B cell (primary cell): ENCODE results near the gene TANC1. TPM values are rescaled to one million over a fixed set of nuclear protein-coding genes. Genes with fewer than 3 reads are reported as not detected.

Source experiments
- ATAC-seq: fragments of 200-7000 bp; cut with Tn5 transposase; one replicate; pipeline ENCODE4 v1.10.0; 2021; ENCODE audit warnings: low read depth, mild to moderate bottlenecking, moderate number of reproducible peaks, moderate library complexity
- CTCF ChIA-PET: fragments of 350-600 bp; sonication (Branson Sonifier 250); formaldehyde crosslinking; loops from one replicate; lab custom pipeline; 2021; ENCODE audit warnings: antibody characterized with exemption, inconsistent platforms; lab: Charles Lee
- POLR2A ChIA-PET: fragments of 350-600 bp; sonication (Branson Sonifier 250); formaldehyde crosslinking; loops from one replicate; lab custom pipeline; 2021; ENCODE audit warnings: antibody characterized with exemption; lab: Charles Lee
- DNase-seq: peaks from one replicate; pipeline ENCODE4 v3.0.0; 2013
- H2AFZ ChIP-seq: 2 replicates; pipeline ENCODE4 v1.6.1; 2012; ENCODE audit warnings: mild to moderate bottlenecking, low read depth, low read length; ENCODE audit not compliant: insufficient read depth, poor library complexity, severe bottlenecking
- H3K27ac ChIP-seq, 2 donors: 1 replicate in 1 of 2; 2 replicates in 1 of 2; pipeline ENCODE4 v1.5.1; 2012 to 2013; ENCODE audit warnings: low read length in 2 of 2, mild to moderate bottlenecking in 2 of 2, moderate library complexity in 1 of 2
- H3K27me3 ChIP-seq, 4 experiments: fragments of 200-600 bp in 1 of 4; sonication (generic) in 1 of 4; replicated peaks in 1 of 4; 1 replicate in 2 of 4; 2 replicates in 2 of 4; pipeline versions ENCODE4 v1.6.1 to v1.7.0; 2013 to 2016; ENCODE audit warnings: low read length in 3 of 4, mild to moderate bottlenecking in 2 of 4, mixed read lengths in 1 of 4, moderate library complexity in 1 of 4; ENCODE audit not compliant: insufficient read depth in 4 of 4, control insufficient read depth in 3 of 4; ENCODE audit errors: control extremely low read depth in 1 of 4
- H3K36me3 ChIP-seq, 2 experiments: replicated peaks in 1 of 2; 1 replicate in 1 of 2; 2 replicates in 1 of 2; pipeline versions ENCODE4 v1.6.1 to v1.7.1; 2013; ENCODE audit warnings: low read length in 1 of 2; ENCODE audit not compliant: insufficient read depth in 2 of 2, control insufficient read depth in 1 of 2; ENCODE audit errors: control extremely low read depth in 1 of 2, extremely low read depth in 1 of 2
- H3K4me1 ChIP-seq, 2 donors: fragments of 200-600 bp in 1 of 2; sonication (generic) in 1 of 2; 1 replicate in 1 of 2; 2 replicates in 1 of 2; pipeline versions ENCODE4 v1.5.1 to v1.6.1; 2013 to 2017; ENCODE audit warnings: low read length in 2 of 2; ENCODE audit not compliant: control insufficient read depth in 2 of 2, insufficient read depth in 2 of 2
- H3K4me2 ChIP-seq: replicated peaks from 2 replicates; pipeline ENCODE3; 2012; ENCODE audit warnings: mild to moderate bottlenecking, low read depth, low read length; ENCODE audit not compliant: poor library complexity, severe bottlenecking
- H3K4me3 ChIP-seq, 5 experiments: fragments of 200-600 bp in 1 of 5; sonication (generic) in 1 of 5; 1 replicate in 3 of 5; 2 replicates in 2 of 5; pipeline versions ENCODE4 v1.5.1 to v1.7.0; 2011 to 2016; ENCODE audit warnings: low read length in 4 of 5, mild to moderate bottlenecking in 4 of 5, low read depth in 2 of 5, control low read depth in 1 of 5, moderate library complexity in 1 of 5; ENCODE audit not compliant: insufficient read depth in 1 of 5; ENCODE audit errors: control extremely low read depth in 1 of 5, extremely low read depth in 1 of 5
- H3K79me2 ChIP-seq: fragments of 200-600 bp; sonication (generic); one replicate; pipeline ENCODE4 v1.6.0; 2016; ENCODE audit warnings: low read length; ENCODE audit not compliant: control insufficient read depth, insufficient read depth
- H3K9ac ChIP-seq: fragments of 200-600 bp; sonication (generic); 2 replicates; pipeline ENCODE4 v1.6.1; 2017; ENCODE audit warnings: mild to moderate bottlenecking, low read length, moderate library complexity
- H3K9me3 ChIP-seq, 3 donors: one replicate each; pipeline versions ENCODE4 v1.6.1 to v1.7.1; 2013; ENCODE audit warnings: low read length in 2 of 3; ENCODE audit not compliant: control insufficient read depth in 2 of 3, insufficient read depth in 1 of 3; ENCODE audit errors: control extremely low read depth in 1 of 3
- H4K20me1 ChIP-seq: 2 replicates; pipeline ENCODE4 v1.6.0; 2012; ENCODE audit warnings: mild to moderate bottlenecking, low read length; ENCODE audit not compliant: insufficient read depth, control insufficient read depth, poor library complexity, severe bottlenecking
- H3K27ac Mint-ChIP-seq: one replicate; pipeline ENCODE4 v1.8.0; 2021; ENCODE audit warnings: mixed read lengths
- H3K27me3 Mint-ChIP-seq: one replicate; pipeline ENCODE4 v1.8.0; 2021; ENCODE audit warnings: mixed read lengths
- H3K4me1 Mint-ChIP-seq: one replicate; pipeline ENCODE4 v1.8.0; 2021; ENCODE audit warnings: mixed read lengths
- H3K4me3 Mint-ChIP-seq: one replicate; pipeline ENCODE4 v1.8.0; 2021; ENCODE audit warnings: mixed read lengths
- H3K9me3 Mint-ChIP-seq: one replicate; pipeline ENCODE4 v1.8.0; 2022; ENCODE audit warnings: mixed read lengths; ENCODE audit not compliant: insufficient read depth
- CTCF ChIP-seq: fragments of 200-600 bp; IDR thresholded peaks from one replicate; pipeline ENCODE4 v1.8.0; 2022; ENCODE audit warnings: antibody characterized with exemption, mild to moderate bottlenecking
- EZH2 ChIP-seq: IDR thresholded peaks from 2 replicates; pipeline ENCODE4 v1.6.1; 2012; ENCODE audit warnings: borderline replicate concordance, low read depth, mild to moderate bottlenecking, moderate library complexity, low read length; ENCODE audit not compliant: insufficient read depth, poor library complexity, severe bottlenecking
- WGBS: methylation state at CpG from one replicate; pipeline ENCODE4 v1.1.5; 2013; ENCODE audit warnings: missing lambda C conversion rate; ENCODE audit not compliant: insufficient coverage; 5-methylcytosine and 5-hydroxymethylcytosine counted together
- intact Hi-C: fragments of 100-400 bp; cut with micrococcal nuclease; formaldehyde crosslinking; loops from one replicate; pipeline ENCODE4 v1.10.0; 2022
- polyA plus RNA-seq: library from polyadenylated mRNA; depleted of rRNA; stranded (reverse); fragments of >200 nt; gene quantifications from 2 replicates; pipeline ENCODE4 v1.2.3, GENCODE V29; 2012
- total RNA-seq, 2 donors: library from RNA; stranded (reverse); fragments of 120-200 nt in 1 of 2; gene quantifications; 1 replicate in 1 of 2; 2 replicates in 1 of 2; pipeline versions ENCODE4 v1.2.3 to v1.2.4, GENCODE V29; 2013 to 2022

TANC1 gene
- total and polyA plus RNA-seq, 2 donors (not counting 1 experiment from before 2014, with no cell fraction given), result 0.13 TPM; not detected in 1

- H3K4me1 ChIP-seq, result no peaks in the 10 kb centered on the region
- no peak for ATAC-seq
- H3K4me2 ChIP-seq, result no peak overlapping the region
- Mint-ChIP-seq H3K4me3 (no peak overlapping the region), H3K9me3 (no peaks in the 10 kb centered on the region), H3K4me1 (no peaks in the 10 kb centered on the region), H3K27me3 (peaks cover 16% of the 10 kb centered on the region), H3K27ac (no peak overlapping the region)
- no peak for TF ChIP-seq EZH2
- no peak for TF ChIP-seq CTCF
- H3K36me3 ChIP-seq, result no peaks in the 10 kb centered on the region
- no peak for DNase-seq
- peaks cover 0 to 14% (median 0%) of the 10 kb centered on the region in 3 donors for H3K9me3 ChIP-seq
- no peak overlapping the region for H2AFZ ChIP-seq
- POLR2A ChIA-PET, result no interaction called here
- no peaks in the 10 kb centered on the region for H3K79me2 ChIP-seq
- intact Hi-C loops, result no loop called here
- H3K9ac ChIP-seq, result no peak overlapping the region
- no peak overlapping the region for H3K27ac ChIP-seq
- H3K27me3 ChIP-seq, result no peaks in the 10 kb centered on the region
- CTCF ChIA-PET, result no interaction called here
- no peak overlapping the region for H3K4me3 ChIP-seq
- 100% methylated on average over 3 of the region's 11 CpGs for WGBS
- no peaks in the 10 kb centered on the region for H4K20me1 ChIP-seq
Observed at GRCh38 chr2:159045545-159046454, 77.4 kb downstream of the TANC1 start.

- ChIA-PET CTCF (no interaction called here), POLR2A (no interaction called here)
- 83% methylated on average over 1 of the region's 1 CpG for WGBS
- H3K4me3 ChIP-seq, result no peak overlapping the region
- Mint-ChIP-seq H3K4me1 (no peaks in the 10 kb centered on the region), H3K27ac (no peak overlapping the region), H3K27me3 (peaks cover 20% of the 10 kb centered on the region), H3K4me3 (no peak overlapping the region), H3K9me3 (no peaks in the 10 kb centered on the region)
- H3K9ac ChIP-seq, result no peak overlapping the region
- intact Hi-C loops, result no loop called here
- ATAC-seq, result no peak
- no peak overlapping the region for H3K27ac ChIP-seq
- no peaks in the 10 kb centered on the region for H3K79me2 ChIP-seq
- no peaks in the 10 kb centered on the region for H3K27me3 ChIP-seq
- no peak overlapping the region for H3K4me2 ChIP-seq
- no peak overlapping the region for H2AFZ ChIP-seq
- no peaks in the 10 kb centered on the region for H3K4me1 ChIP-seq
- DNase-seq, result no peak
- H3K9me3 ChIP-seq, result peaks cover 0 to 5% (median 0%) of the 10 kb centered on the region in 3 donors
- TF ChIP-seq CTCF, result no peak
- TF ChIP-seq EZH2, result no peak
- no peaks in the 10 kb centered on the region for H4K20me1 ChIP-seq
- no peaks in the 10 kb centered on the region for H3K36me3 ChIP-seq
Observed at GRCh38 chr2:159046966-159047365, 78.5 kb downstream of the TANC1 start.
